Activated CD4-positive, alpha-beta T cell treated with anti-CD3 and anti-CD28 coated beads, Interleukin-2, amount 50 U/mL, for 4 hours (primary cell): Measurements from ENCODE around the gene CYP11A1.

ENCODE experiments used
- DNase-seq, 2 experiments: peaks; one replicate each; pipeline ENCODE4 v3.0.0-alpha.2; 2020

The CYP11A1 gene

DNA sequence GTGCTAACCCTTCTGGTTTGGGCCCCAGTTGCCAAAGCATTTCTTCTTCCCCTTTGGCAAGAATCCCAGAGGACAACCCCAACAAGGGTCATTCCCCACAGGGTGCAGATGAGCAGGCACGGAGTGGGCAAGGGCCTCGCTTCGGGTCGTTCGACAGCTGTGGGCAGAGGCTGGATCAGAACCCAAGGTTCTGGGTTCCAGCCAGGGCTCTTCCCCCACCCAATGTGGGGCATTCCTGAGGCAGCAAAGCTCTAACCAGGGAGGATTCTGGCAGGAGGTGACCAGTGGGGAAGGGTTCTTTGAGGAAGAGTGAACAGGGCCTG lies 48.3 kb downstream of the CYP11A1 start:
- no peak for DNase-seq

GRCh38 chr15:74318376-74319137 lies 48.9 kb downstream of the CYP11A1 start:
- DNase-seq: no peak

- no peak for DNase-seq
Observed at GRCh38 chr15:74317820-74318375, 49.5 kb downstream of the CYP11A1 start.

- DNase-seq: no peak
Observed at GRCh38 chr15:74316141-74316540, 51.3 kb downstream of the CYP11A1 start.

- no peak for DNase-seq
Observed at GRCh38 chr15:74315626-74316025, 51.8 kb downstream of the CYP11A1 start.

DNA sequence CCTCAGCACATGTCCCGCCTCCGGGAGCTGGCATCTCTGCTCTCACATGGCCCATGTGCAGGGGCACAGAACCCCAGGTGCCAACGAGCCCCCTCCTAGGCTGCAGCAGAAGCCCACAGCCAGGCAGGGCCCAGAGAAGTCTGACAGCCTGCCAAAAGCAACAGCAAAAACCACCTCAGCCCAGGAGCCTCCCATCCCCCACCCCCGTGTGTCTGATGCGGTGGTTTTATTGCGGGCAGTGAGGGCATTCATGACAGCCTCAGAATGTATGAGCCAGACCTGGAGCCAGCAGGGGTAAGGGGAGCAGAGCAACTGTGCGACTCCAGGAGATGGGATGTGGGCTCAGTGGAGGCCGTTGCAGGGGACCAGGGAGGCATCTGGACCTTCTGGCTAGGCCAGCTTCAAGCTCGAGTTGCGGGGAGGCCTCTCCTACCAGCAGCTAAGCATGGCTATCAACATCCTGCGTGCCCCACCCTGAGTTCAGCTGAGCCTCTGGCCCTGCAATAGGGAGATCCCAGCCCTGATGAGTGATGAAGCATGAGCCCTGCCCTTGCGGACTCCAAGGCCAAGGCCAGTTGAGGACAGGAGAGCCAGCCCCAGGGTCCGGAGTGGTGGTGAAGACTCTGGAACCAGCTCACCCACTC lies 52.5 kb downstream of the CYP11A1 start:
- DNase-seq: no peak

DNA sequence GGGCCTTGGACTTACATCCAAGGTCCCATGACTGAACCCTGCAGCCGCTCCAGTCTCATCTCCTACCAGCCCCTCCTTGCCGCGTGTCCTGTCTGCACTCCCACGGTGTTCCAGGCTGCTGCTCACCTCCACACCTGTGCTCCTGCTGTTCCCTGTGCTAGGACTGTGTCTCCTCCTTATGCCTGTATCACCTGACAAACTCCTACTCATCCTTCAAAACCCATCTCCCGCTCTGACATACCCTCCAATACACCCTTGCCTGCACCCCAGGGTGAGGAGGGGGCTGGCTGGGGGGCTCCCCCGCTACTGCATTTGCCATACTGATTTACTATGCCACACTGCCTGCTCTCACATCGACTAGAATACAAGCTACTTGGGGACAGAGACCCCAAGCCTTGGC lies 53.6 kb downstream of the CYP11A1 start:
- no peak for DNase-seq

- no peak for DNase-seq
Observed at GRCh38 chr15:74312445-74313007, 54.9 kb downstream of the CYP11A1 start.

DNA sequence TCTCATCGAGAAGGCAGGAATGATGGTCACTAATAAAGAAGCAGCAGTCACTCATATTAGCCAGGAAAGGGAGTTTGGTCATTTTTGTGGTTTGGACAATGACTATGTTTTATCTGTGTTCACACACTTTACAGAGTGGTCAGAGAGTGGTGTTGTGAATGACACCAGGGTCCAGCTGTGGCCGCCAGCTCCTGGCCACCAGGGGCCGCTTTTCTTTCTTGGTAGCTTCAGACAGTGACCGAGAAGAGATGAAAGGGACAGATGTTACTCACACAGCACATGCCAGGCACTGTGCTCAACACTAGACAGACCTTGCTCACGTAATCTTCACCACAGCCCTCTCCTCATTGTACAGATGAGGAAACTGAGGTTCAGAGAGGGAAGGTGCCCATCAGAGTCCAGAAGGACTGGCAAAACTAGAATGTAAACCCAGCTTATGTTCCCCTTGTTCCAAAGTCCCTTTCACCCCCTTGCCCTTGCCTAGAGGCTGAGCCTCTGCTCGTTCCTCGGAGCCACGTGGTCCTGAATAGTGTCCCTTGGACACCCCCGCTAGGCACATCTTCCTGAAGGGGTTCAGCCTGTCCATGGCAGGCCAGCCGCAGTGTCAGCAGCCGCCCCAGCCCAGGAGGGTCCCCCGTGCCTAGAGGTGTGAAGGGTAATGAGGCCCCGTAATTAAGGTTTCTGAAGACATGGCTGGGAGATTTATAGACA lies 55.6 kb downstream of the CYP11A1 start:
- DNase-seq: no peak

- DNase-seq: no peak
Observed at GRCh38 chr15:74307827-74308811, 59.3 kb downstream of the CYP11A1 start.

DNA sequence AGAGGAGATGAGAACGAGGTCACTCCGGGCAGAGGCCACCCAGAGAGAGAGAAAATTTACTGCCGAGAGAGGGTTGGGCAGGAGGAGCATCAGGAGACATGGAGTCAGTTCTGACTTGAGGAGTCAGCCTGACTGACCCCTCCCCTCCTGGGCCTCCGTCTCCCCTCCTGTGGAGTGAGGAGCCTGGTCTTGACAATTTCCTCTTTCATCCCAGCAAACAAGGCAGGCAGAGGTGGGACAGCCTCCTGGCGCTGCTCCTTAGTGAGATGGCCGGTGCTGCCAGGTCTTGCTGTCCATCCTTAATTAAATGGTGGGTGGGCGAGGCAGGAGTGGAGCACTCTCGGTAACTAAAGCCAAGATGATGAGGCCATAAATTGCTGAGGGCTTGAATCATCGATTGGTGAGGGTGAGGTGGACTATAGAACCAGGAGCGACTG lies 60.6 kb downstream of the CYP11A1 start:
- DNase-seq: no peak

- no peak for DNase-seq
Observed at GRCh38 chr15:74305687-74306086, 61.8 kb downstream of the CYP11A1 start.

- DNase-seq: no peak
Observed at GRCh38 chr15:74304431-74304830, 63.0 kb downstream of the CYP11A1 start.

DNA sequence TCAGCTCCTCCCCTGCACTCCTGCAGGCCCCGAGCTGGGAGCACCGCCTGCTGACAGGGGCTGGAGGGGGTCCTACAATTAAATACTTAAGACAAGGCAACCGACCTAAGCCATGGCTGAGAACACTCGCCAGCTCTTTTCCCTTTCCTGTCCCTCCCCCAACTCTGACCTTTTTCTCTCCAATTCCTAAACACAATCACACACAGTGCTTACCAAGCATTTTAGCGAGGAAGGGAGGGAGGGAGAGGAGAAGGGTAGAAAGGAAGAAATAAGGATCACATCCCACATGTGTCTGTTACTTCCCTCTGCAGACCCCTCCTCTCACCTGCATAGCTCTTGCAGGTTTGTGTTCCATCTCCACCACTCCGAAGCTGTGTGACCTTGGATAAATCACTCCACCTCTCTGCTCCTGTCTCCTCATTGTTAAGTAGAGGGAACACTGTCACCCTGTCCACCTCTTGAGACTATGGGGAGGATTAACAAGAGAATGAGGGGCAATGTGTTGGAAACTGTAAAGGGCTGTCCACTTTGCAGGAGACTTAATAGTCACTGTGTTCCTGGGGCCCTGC lies 63.6 kb downstream of the CYP11A1 start:
- DNase-seq: no peak

DNA sequence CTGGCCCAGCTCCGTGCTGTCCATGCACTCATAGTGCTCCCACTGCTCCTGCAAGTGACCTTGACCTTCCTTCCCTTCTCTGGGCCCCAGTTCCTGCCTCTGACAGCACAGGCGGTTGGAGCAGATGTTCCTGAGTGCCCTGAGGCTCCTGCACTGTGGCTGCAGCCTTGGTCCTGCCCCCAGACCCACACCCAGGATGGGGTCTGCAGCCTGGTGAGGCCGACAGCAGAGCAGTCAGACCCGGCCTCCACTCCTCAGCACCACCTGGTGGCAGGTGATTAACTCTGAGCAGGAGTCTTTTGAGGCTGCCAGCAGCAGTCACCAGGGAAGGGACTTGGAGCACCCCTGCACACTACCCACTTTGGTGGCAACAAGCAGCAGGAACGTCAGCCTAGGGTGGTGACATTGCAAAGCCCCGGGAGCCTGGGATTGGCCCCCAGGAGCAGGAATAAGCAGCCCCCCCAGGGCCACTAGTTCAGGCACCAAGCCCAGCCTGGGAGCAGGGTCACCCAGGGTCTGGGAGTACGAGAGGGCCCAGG lies 64.6 kb downstream of the CYP11A1 start:
- DNase-seq: peak; percentile 17 to 22

DNA sequence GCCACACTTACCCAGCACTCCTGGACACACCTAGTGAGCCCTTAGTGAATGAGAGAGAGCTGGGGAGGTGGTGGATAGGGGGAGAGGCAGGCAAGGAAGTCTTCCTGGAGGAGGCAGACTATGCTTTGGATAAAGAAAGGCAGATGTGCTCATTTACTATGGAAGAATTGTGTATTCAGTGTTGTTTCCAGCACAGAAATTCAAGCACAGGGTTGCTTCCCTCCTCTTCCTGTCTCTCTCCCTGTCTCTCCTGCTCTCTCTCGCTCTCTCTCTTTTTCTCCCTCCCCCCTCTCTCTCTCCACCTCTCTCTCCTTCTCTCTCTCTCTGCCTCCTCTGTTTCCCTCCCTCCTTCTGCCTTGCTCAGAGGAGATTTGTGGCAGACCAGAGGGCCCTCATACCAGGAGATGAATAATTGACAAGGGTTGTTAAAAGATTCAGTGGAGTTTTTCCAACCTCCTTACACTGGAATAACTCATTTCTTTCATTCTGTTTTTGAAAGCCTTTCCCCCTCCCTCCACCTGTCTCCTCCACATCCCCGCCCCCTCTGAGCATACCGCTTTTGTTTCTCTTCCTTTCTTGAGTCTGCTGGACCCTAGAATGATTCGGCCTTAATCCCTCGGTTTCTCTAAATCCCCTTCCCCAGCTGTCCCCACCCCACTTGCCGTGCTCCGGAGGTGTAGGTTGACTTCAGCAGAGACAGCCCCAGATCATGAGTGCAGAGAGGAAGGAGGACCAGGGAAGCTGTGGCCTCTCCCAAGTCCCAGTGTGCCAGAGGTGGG lies 65.7 kb downstream of the CYP11A1 start:
- DNase-seq: no peak

DNA sequence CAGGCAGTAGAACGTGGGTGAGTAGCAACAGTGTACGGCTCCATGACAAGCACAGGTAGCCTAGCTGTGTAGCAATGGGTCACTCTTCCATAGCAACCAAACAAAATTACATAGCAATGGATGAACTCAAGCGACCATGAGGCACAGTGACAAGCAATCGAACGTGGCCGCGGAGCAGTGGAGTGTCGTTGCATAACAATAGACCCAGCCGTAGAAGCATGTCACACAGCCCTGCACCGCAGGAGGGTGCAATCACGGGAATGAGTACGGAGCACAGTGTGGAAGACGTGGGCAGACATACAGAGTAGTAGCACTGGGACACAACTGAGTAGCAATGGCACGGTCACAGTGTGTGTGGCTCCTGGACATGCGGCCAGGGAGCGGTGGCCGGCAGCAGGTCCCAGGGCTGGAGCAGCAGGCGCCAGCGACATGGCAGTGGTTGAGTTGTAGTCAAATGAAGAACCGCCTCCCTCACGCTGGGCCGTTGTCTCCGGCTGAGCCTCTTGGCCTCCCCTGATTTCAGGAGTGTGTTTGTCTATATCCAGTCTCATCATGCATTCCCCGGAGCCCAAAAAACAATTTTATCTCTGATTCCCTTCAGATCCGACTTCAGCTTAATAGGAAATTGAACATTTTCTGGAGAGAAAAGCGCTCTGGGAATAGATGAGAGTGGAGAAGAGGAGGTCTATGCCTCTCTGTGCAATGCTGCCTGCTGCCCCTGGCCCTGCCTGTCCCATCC lies 67.2 kb downstream of the CYP11A1 start:
- no peak for DNase-seq

DNA sequence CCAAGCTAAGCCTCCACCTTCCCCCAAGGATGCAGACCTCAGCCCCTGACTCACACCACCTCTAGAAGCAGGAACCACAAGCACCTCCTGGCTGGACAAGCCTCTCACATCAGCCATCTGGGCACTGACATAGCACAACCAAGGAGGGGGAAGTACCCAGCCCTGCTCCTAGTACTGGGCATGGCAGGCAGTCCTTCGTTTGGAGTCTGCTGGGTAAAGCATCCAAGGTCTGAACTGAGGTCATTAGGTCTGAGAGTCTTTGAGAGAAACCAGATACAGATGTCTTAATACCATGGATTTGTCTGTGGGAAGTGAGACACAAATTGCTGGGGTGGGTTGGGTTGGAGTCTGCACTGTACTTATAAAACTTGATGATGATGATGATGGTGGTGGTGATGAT lies 69.6 kb downstream of the CYP11A1 start:
- no peak for DNase-seq

DNA sequence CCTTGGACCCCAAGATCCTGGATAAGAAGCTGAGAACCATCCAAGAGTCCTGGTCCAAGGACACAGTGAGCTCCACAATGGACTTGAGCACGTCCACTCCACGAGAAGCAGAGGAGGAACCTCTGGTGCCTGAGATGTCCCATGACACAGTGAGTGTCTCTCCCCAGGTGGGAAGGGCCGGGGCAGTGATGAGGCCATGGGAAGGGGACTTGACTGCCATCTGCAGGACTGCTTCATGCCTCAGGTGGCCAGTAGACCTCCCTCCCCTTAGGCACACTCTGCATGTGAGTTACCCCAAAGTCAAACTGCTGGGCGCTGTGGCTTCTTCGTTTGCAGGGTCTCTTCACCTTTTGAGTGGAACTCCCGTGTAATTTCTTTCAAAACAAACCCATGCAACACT lies 71.6 kb downstream of the CYP11A1 start:
- DNase-seq: no peak

- no peak for DNase-seq
Observed at GRCh38 chr15:74294010-74294409, 73.4 kb downstream of the CYP11A1 start.
